CD4-positive, alpha-beta T cell treated with Interleukin-15 for 1 hour (primary cell): ENCODE results near the gene LUC7L3.
"Not testable (repeated sequence)": the region's sequence is repeated elsewhere in the genome, so short reads cannot be mapped to it uniquely, and the experiment has no call there.

Experiments
- DNase-seq: peaks from one replicate; pipeline ENCODE4 v3.0.0-alpha.2; 2020

Gene LUC7L3

DNA sequence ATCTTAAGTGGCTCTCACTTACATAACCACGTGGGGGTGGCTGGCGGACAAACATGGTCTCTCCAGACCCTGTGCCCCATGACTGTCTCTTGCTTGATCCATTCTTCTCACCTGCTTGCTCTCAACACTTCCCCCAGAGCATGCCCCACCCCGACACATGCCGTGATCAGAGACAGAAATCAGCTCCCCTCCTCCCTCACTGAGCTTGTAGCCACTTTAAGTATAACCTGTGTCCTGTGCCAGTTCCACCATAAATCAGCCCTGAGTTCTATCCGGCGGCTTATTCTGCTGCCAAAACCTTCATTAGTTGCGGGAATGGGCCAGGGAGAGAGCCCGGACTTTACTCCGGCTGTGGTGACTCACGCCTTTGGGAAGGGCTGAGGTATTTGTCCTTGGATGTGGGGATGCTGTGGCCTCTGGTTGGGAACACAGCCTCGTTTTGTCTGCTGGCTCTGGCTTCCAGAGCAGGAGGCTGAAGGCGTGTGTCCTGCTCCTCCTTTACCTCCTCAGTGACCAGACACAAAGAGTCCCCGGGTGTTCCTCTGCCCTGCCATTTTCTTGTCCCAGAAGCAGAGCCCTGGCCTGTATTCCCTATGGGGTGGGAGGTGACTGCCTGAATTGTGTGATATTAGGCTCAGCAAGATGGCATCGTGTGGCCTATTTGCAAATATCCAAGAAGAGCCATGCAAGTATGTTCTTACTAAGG lies 32.8 kb upstream of the LUC7L3 start:
- DNase-seq: no peak

DNA sequence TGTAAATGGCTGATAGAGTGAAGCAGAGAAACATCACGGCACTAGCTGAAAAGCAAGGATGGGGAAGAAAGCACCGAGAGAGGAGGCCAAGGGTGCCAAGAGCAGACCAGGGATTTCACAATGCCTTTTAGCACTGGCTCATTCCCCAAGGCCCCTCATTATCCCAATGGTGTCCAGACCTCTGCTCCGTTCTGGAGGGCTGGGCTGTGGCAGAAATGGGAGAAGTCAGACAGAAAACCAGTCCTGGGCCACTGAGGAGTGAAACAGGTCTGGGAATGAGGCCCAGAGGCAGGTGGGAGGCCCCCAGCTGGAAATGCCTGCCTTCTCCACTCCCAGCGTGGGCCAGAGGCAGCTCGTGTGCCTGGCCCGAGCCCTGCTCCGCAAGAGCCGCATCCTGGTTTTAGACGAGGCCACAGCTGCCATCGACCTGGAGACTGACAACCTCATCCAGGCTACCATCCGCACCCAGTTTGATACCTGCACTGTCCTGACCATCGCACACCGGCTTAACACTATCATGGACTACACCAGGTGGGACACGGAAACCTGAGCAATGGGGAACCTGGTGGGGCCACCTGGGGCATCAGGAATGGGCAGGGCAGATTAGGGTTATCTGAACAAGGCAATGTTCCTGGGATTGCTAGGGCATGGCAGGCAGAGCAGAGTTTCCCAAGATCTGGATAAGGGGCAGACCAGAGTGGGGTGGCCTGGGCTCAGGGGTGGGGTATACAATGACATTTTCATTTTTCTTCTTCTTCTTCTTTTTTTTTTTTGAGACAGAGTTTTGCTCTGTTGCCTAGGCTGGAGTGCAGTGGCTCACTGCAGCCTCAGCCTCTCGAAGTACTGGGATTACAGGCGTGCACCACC lies 32.0 kb upstream of the LUC7L3 start:
- DNase-seq: no peak

DNA sequence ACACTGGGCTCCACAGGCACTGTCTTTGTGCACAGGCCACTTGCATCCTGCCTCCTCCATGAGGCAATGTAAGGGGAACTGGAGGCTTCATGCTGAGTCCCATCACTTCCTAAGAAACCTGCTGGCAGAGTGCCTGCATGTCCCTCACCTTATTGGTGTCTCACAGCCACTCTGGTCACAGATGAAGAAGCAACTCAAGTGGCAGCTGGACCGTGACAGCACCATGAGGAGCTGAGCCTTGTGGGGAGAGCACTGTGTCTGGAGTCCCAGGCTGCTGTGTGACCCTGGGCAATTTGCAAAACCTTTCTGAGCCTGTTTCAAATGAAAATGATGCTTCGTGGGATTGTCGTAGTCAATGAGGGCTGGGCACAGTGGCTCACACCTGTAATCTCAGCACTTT lies 31.2 kb upstream of the LUC7L3 start:
- no peak for DNase-seq

DNA sequence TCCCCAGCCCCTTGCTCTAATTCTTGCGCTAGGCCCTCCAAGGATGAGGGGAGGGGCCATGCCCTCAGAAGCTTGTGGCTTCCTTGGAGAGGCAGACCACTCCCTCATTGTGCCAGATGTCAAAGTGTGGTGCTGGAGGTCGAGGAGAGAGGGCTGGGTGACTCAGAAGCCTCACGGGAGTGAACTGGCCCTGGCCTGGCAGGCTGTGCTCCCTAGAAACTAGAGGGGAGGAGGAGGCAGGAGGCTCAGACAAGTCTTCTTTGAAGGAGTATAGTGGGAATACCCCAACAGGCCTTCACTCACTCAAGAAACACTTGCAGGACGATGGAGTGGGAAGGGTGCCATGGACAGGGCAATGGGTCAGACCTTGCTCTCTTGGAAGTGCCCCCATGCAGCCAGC lies 30.2 kb upstream of the LUC7L3 start:
- DNase-seq: no peak

DNA sequence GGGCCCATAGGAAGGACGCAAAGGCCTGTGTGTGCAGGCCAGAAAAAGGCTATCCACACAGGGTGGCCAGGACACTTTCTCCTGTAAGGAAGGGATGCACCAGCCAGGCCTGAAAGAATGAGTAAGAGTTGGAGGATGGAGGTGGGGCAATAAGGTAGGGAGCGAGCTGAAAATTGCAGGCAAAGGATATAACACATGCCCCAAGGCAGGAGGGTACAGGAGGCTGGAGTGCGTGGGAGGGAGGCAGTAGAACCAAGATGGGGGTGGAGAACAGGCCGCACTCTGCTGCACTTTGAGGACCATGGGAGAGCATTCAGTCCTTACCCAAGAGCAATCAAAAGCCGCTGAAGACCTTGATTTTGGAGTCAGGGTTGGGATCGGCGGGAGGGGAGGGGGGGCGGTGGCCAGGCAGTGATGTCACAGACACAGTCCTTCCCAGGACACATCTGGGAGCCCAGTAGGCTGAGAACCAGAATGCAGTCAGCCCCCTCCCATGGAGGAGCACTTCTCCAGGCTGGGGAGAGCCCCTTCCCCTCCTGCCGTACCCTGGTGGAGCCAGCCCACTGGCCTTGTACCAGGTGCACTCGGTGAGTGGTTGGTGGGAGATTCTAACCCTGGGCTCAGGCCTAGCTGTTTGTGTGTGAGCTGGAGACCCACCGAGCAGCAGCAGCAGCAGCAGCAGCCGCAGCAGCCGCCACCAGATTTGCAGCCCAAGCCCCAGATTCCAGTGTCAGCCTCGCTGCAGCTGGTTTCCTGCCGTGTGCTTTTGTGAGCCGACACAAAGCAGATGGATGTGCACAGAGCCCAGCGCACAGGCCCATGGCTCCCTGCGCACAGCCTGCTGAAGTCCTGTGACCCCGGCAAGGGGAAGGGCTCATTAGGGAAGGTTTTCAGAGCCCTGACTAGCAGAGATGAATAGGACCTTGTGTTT lies 29.2 kb upstream of the LUC7L3 start:
- no peak for DNase-seq

DNA sequence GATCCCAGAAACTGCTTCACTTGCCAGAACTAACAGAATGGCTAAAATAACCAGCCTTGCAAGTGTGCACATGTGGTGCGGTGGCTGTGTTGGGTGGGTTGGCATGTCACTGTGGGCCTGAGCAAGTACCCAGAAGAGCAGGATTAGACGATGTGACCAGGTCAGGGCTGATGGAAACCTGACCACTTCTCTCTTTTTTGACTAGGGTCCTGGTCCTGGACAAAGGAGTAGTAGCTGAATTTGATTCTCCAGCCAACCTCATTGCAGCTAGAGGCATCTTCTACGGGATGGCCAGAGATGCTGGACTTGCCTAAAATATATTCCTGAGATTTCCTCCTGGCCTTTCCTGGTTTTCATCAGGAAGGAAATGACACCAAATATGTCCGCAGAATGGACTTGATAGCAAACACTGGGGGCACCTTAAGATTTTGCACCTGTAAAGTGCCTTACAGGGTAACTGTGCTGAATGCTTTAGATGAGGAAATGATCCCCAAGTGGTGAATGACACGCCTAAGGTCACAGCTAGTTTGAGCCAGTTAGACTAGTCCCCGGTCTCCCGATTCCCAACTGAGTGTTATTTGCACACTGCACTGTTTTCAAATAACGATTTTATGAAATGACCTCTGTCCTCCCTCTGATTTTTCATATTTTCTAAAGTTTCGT lies 28.4 kb upstream of the LUC7L3 start:
- DNase-seq: no peak

DNA sequence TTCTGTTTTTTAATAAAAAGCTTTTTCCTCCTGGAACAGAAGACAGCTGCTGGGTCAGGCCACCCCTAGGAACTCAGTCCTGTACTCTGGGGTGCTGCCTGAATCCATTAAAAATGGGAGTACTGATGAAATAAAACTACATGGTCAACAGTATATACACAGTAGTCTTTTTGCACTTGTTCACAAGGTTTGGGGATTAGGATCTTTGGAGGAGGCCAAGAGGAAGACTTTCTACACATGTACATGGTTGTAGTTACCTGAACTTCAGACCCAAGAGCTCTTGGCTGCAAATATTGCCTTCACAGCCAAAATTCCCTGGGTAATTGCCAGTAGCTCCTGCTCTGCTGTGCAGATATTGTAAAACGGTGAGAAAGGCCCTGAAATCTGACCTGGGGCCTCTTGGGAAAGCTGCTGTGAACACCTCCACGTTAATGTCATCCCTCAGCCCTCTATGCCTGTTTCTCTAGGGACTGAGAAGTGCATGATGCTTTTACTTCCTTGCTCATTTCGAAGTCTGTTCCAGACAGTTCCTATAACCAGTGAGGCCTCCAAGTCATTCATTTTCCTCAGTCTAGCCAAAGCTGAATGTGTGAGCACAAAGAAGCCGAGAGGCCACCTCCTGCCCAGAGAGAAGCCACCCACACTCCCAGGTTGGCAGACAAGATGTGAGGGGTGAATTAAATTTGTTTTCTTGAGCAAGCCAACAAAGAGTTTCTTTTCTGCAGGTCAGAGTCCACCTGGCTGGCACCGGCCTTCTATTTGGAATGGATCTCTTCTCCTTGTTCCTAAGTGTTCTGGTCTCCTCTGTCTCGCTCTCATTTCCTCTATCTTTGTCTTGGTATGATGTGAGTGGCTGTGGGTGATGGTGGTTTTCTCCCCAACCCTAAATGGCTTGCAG lies 27.6 kb upstream of the LUC7L3 start:
- DNase-seq: no peak

DNA sequence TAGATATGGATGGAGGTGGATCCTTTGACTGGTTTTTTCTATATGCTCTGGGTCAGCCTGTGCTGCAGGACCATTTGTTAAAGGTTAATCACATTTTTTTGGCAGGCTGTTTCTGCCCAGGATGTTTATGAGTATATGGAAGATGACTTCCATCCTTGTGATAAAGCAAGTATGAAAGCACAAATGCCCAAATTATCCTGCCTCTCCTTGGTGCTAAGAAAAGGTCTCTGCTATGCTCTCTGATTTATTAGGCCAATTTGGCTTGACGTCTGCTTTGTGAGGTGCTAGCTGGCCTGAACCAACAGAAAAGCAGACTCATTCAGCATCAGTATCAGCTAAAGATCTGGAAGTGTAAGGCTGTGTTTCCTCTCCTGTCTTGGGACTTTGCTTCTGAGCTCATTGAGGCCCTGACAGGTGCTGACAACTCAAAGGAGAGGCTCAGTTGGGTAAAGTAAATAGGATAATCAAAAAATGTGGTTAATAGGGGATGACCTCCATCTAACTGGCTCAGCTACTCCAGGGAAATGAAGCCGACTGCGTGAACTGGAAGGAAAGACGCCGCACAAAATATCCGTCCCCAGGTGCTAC lies 26.9 kb upstream of the LUC7L3 start:
- no peak for DNase-seq

DNA sequence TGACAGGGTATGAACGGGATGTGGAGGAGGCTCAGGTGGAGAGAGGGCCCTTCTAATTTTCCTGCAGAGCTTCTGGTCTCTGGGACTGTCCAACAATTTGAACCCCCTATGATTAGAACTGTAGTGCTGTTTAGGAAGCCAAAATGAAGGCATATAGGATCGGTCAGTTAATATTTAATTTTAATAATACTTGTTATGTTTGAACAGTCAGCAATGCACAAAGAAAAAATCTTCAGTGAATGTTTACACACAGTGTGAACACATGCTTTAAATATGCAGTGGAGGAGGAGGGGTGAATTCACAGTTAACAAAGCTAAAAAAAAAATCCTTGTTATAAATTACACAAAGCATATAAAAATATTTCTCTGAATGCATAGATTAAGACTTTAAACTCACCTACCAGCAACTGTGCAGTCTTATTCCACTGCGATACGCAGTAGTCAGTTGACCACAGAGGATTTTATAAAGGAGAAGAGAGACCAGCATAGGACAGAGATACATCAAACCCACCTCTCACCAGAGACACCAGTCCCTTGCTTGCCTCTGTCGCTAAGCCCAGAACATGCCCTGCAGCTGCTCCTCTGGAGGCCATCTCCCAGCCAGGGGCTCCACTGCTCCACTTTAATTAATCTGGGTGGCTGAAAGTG lies 26.2 kb upstream of the LUC7L3 start:
- DNase-seq: no peak

DNA sequence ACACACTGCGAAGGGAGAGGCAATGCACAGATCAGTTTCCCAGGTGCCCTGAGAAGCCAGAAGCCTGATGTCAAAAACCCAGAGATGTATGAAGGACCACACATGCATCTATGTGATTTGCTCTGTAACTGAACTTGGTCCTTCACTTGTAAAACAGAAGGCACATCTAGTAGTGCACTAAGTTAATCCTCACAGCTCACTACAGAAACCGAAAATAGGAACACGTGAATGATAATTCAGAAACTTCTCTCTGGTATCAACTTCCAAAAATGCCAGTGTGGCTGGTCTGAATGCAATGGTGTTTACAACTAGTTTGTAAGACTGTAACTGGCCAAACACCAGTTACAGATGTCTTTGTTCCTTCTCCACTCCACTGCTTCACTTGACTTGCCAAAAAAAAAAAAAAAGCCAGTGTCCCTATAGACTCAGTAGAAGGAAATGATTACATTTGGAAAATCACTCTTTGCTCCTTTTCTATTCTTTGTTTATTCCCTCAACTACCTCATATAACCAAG lies 23.0 kb upstream of the LUC7L3 start:
- DNase-seq: no peak

DNA sequence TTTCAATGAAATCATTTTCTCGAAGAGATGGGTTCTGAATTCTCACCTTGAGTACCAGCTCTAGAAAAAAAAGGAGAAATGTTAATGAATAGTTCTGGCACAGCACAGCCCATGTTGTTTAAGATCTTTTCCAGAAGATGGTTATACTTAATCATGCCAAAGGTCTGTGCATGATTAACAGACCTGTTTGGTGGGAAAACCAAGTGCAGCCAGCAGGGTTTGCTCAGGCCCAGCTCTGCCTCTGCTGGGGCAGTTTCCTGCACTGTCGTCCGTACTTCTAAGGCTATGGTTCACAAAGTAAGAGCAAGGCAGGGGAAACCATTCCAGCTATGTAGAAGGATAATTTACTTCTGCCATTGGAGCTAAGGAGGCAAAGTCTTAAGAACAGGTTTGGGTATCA lies 22.3 kb upstream of the LUC7L3 start:
- no peak for DNase-seq

DNA sequence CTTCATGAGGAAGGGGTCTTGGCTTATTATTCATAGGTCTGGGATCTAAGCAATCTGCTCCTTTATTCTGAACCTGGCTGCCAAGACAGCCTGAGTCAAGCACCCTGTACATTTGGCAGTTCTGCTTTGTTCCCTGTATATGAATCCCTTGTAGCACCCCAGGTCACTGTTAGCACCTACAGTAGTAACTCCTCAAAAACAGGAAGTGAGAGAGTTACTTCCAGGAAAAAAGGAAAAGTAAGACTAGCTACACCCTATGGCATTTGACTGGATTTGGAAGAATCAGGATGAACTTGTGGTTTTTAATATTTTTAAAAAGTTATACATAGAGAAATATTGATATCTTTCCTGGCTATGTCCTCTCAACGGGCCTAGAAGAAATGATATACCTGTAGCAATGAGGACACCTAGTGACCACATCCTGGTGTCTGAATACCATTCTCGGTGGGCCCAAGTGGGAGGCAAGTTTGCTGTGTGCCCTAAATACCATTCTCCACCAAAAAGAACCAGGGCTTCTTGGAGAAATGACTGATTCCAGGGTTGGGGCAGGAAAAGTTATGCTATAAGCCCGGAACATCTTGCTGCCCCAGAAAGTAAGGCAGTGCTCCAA lies 21.6 kb upstream of the LUC7L3 start:
- DNase-seq: no peak

DNA sequence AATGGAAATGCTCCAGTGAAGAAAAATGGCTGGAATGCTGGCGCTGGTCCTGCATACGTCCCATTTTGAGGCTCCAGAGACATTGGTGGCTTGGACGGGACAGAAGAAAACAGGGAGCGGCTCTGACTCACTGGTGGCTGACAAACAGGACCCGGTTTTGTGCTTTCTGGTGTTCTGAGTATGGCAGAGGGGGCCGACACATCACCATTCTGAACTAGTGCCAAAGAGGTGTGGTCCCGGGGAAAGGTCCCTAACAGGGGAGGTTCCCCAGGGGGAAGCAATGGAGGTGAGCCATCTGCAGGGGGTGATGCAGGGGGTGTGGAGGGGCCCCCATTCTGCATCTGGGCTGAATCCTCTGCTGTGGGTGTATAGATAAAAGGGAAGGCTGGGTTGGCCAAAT lies 20.0 kb upstream of the LUC7L3 start:
- DNase-seq: no peak

DNA sequence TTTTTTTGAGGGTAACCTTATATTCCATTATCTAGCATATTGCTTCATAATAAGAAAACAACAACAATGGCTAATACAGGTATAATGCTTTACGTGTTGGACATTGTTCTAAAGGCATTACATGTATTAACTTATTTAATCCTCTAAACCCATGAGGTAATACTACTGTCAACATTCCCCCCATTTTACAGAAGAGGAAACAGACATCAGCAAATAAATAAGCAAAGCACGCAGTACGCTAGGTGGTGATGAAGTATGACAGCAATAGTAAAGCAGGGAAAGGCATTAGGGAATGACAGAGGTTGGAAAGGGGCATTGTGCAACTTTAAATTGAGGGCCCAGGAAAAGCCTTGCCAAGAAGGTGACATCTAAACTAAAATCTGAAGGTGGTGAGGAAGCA lies 16.2 kb upstream of the LUC7L3 start:
- no peak for DNase-seq

DNA sequence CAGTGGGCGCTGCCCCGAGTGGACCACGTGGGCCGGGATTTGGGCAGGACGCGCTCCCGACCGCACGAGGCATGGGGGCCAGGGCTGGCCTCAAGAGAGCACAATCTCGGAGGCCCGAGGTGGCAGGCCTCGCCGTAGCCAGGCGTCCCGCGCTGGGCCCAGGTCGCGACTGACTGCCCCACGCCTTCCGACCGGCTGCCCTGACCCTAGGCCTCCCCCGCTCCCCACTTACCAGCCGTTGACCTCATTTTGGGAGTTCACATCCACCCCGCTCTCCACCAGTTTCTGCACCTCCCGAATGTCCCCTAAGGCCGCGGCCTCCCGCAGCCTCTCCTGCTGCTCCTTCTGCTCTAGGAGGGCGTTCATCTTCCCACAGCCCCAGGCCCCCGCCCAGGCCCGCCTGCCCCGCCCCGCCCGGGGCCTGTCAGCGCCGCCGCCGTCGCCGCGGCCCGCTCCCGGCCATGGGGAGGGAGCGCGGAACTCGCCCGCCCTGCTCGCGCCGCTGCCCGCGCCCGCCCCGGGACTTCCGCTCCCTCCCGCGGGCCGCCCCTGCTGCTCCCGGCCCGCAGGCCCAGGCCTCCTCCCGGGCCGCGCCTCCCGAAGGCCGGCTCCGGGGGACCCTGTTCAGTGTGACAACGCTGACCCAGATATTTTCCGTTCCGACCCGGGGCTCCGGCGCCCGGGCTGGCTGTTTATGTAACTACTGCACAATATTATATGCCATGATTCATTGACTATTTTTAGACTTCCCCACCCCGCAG lies 11.9 kb upstream of the LUC7L3 start, which contains the start of gene ANKRD40:
Gene ANKRD40, minus strand, starts transcription at position 626 of the 761 bp plus-strand sequence. Its CDS starts 260 bp downstream, at position 366.
- DNase-seq: peak; percentile 88

DNA sequence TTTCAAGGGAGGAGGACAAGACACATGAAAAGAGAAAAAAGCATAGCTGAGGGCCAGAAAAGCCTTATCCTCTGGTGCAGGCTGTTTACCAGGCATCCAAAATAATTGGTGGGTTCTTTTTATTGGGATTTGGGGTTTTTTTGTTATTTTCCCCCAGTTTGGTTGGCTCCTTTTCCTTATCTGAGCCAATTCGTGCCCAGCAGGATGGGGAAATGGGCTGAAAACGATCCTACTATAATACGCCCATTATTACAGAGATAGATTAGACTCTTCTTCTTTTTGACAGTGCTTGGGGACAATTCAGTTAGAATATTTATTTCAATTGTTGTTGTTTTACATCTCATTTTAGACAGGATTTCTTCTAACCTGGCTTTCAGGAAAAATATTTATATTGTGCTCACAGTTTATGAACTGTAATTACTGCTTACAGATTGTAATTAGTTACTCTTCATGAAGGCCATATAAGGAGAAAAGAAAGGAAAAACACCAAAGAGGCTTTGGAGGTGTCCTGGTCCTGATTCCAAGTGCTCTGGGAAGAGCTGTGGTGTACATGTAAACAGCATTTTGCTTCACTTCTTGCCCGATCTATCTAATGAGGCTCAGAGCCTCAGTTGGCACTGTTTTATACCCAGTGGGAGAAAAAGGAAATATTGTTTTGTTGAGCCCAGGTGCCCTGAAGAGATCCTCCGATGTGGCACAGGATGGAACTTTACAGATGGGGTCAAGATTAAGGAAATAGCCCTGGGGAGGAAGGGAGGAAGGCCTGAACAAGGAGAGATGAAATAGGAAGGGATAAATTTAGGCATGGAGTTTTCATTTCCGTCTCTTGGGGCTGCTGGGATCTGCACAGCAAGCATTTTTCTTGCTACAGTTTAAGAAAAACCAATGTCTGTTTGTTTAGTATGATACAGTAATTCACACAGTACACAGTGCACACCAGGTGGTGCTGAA lies 11.1 kb upstream of the LUC7L3 start:
- no peak for DNase-seq

DNA sequence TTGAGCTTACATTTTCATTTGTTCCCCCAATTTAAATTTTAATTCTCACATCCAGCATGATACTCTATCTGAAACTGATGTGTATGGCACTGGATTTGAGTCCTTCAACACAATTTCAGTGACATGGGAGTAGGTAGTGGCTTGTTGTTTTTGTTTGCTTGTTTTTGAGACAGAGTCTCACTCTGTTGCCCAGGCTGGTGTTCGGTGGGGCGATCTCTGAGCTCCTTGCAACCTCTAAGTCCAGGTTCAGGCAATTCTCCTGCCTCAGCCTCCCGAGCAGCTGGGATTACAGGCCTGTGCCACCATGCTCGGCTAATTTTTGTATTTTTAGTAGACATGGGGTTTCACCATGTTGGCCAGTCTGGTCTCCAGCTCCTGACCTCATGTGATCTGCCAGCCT lies 10.3 kb upstream of the LUC7L3 start:
- not testable (repeated sequence) for DNase-seq

DNA sequence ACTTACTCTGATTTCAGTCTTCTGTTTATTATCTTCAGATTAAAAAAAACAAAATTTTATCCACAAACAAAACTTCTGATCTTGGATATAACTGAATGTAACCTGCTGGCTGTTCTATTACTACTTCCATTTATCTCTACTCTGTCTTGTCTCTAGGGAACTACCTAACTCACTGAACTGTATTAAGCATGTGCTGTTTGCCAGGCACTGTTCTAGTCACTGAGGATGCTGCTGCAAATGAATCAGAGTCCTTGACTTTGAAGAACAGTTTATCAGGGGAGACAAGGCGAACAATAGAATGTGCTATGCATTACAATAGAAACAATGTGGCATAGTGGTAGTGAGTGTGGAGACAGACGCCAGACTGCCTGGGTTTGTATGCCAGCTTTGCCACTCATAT lies 9.4 kb upstream of the LUC7L3 start:
- no peak for DNase-seq
